Renal pelvis (tissue), 4 donors: Measurements from ENCODE around the gene APOBEC3F. TPM values are rescaled to one million over a fixed set of nuclear protein-coding genes. Genes with fewer than 3 reads are reported as not detected.
"Not testable (repeated sequence)": the region's sequence is repeated elsewhere in the genome, so short reads cannot be mapped to it uniquely, and the experiment has no call there.

ENCODE experiments used
- DNase-seq: peaks from one replicate; pipeline ENCODE4 v3.0.0-alpha.2; 2013
- polyA plus RNA-seq, 3 donors: library from polyadenylated mRNA; unstranded; fragments of 120-200 nt; gene quantifications; one replicate each; pipeline ENCODE4 v1.2.1, GENCODE V29; 2013; ENCODE audit not compliant: insufficient read length in 3 of 3

APOBEC3F gene
- polyA plus RNA-seq, 3 donors = 7.4 to 8.7 (median 8.6) TPM

- DNase-seq = no peak
Observed at GRCh38 chr22:39024519-39025308, 15.9 kb upstream of the APOBEC3F start.

DNA sequence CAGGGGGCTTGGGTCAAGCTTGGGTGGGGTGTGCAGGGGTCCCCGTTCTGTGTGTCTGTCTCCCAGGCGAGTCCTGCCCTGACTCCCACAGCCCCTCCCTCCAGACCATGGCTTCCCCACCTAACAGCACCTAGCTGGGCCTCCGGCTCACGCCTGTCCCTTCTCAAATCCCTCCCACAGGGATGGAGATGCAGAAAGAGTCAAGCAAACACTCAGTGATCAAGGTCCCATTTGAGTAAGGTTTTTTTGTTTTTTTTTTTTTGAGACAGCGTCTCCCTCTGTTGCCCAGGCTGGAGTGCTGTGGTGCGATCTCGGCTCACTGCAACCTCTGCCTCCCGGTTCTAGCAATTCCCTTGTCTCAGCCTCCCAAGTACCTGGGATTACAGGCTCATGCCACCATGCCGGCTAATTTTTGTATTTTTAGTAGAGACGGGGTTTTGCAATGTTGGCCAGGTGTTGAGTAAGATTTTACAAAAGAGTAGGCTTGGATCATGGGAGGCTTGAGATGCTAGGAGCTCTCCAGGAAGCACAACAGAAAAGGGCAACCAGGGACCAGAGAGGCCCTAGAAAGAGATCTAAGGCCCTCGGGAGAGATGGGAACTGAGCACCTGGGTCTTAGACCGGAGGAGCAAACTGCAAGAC, 14.0 kb upstream of the APOBEC3F start:
- DNase-seq = no peak

DNA sequence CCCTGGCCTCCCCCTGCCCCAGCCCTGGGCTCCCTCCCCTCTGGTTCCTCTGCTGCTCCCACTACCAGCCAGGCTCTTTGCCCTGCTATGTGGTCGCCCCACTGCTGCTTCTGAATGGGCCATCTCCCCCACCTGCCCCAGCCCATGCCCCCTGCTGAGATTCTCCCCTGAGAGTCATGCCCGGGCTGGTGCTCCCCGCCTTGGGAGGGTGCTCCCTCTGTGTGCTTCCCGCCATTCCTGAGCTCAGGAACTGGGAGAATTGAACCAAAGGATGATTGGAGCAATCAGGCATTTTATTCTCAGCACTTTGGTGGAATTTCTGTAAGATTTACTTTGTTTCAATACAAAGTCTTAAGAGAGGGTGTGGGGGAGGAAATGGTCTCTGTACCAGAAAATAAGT, 12.9 kb upstream of the APOBEC3F start:
- no peak for DNase-seq

DNA sequence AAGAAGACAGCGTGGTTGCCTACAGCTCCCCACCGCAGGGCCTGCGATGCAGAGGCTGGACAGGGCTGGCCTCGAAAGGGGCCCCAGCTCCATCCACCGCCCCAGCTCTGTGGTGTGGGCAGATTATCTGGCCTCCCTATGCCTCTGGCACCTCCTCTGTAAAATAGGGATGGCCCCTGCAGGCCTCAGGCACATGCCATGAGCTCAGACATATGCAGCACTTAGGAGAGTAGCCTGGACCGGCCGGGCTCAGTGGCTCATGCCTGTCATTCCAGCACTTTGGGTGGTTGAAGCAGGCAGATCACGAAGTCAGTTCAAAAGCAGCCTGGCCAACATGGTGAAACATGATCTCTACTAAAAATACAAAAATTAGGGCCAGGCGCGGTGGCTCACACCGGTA, 12.4 kb upstream of the APOBEC3F start:
- no peak for DNase-seq

GRCh38 chr22:39029227-39029626, 11.4 kb upstream of the APOBEC3F start:
- no peak for DNase-seq

DNA sequence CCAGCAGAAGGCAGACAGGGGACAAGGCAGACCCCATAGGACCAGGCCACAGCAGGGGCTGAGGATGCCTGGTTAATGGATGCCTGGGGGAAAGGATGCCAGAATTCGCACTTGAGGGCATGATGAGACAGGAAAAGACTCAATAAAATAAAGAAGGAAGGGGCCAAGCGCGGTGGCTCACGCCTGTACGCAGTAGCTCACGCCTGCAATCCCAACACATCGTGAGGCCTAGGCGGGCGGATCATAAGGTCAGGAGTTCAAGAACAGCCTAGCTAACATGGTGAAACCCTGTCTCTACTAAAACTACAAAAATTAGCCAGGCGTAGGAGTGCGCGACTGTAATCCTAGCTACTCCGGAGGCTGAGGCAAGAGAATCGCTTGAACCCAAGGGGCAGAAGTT, 10.0 kb upstream of the APOBEC3F start:
- DNase-seq = no peak

GRCh38 chr22:39031434-39032295, 9.0 kb upstream of the APOBEC3F start:
- DNase-seq = not testable (repeated sequence)

- DNase-seq = not testable (repeated sequence)
Observed at GRCh38 chr22:39037071-39037470, 3.6 kb upstream of the APOBEC3F start.

DNA sequence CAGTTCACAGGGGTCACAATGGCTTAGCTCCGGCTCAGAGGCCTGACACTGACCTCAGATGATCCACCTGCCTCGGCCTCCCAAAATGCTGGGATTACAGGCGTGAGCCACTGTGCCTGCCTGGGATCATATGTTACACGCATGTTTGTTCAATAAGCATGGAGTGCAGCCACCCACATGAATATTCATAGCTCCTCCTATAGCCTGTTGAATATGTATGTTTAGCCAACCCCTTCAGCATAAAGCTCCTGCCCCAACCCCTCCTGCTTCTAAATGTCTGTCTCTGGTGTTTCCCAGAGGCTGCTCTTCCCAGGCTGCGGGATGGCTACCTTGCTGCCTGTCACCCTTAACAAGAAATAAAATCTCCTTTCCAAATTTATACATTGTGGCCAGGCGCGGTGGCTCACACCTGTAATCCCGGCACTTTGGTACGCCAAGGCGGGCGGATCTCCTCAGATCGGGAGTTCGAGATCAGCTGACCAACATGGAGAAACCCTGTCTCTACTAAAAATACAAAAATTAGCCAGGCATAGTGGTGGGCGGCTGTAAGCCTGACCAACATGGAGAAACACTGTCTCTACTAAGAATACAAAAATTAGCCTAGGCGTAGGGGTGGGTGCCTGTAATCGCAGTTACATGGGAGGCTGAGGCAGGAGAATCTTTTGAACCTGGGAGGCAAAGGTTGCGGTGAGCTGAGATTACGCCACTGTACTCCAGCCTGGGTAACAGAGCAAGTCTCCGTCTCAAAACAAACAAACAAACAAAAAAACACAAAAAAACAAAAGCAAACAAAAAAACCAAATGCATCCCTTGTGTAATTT, 1.1 kb upstream of the APOBEC3F start:
- no peak for DNase-seq

DNA sequence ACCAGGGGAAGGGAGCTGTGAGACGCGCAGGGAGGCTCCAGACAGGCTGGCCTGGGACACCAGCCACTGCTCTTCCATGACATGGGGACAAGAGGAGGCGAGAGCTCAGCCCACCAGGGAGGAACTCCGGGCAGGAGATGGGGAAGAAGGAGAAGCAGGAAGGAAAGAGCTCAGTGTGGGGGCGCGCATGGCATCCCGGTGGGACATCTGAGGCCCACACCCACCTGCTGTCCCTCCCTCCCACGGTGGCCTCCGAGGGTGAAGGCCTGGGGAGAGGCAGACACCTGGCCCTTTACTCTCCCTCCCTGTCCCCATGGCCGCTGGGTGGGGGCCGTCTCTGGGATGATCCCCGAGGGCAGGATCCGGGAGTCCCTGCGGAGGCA, 518 bp upstream of the APOBEC3F start:
- not testable (repeated sequence) for DNase-seq

- DNase-seq = no peak
Observed at GRCh38 chr22:39041908-39042307, 1.2 kb downstream of the APOBEC3F start.

- DNase-seq = not testable (repeated sequence)
Observed at GRCh38 chr22:39043063-39043462, 2.4 kb downstream of the APOBEC3F start.

GRCh38 chr22:39045136-39045535, 4.5 kb downstream of the APOBEC3F start:
- DNase-seq = not testable (repeated sequence)

DNA sequence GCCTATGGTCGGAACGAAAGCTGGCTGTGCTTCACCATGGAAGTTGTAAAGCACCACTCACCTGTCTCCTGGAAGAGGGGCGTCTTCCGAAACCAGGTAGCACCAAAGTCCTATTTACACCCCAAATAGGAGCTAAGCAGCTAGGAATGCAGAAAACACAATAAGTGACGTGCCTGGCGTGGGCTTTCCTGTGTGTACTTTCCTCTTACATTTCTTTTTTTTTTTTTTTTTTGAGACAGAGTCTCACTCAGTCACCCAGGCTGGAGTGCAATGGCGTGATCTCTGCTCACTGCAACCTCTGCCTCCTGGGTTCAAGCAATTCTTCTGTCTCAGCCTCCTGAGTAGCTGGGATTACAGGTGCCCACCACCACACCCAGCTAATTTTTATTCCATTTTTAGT, 8.8 kb downstream of the APOBEC3F start:
- not testable (repeated sequence) for DNase-seq

- not testable (repeated sequence) for DNase-seq
Observed at GRCh38 chr22:39051844-39052495, 11.3 kb downstream of the APOBEC3F start.

- DNase-seq = no peak
Observed at GRCh38 chr22:39055658-39056057, 15.0 kb downstream of the APOBEC3F start.

GRCh38 chr22:39061290-39061689, 20.6 kb downstream of the APOBEC3F start:
- DNase-seq = not testable (repeated sequence)

- not testable (repeated sequence) for DNase-seq
Observed at GRCh38 chr22:39061951-39062350, 21.3 kb downstream of the APOBEC3F start.

DNA sequence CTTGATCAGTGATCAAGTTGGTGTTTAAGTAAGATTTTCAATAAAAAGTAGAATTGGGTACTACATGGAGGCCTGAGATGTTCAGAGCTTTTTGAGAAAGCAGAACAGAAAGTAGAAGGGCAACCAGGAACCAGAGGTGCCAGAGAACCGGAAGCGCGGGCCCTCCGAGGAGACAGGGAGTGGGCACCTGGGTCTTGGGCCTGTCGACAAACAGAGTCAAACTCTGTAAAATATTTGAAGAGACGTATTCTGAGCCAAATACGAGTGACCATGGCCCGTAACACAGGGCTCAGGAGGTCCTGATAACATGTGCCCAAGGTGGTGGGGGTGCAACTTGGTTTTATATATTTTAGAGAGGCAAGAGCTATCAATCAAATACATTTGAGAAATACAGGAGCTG, 23.2 kb downstream of the APOBEC3F start:
- DNase-seq = not testable (repeated sequence)

DNA sequence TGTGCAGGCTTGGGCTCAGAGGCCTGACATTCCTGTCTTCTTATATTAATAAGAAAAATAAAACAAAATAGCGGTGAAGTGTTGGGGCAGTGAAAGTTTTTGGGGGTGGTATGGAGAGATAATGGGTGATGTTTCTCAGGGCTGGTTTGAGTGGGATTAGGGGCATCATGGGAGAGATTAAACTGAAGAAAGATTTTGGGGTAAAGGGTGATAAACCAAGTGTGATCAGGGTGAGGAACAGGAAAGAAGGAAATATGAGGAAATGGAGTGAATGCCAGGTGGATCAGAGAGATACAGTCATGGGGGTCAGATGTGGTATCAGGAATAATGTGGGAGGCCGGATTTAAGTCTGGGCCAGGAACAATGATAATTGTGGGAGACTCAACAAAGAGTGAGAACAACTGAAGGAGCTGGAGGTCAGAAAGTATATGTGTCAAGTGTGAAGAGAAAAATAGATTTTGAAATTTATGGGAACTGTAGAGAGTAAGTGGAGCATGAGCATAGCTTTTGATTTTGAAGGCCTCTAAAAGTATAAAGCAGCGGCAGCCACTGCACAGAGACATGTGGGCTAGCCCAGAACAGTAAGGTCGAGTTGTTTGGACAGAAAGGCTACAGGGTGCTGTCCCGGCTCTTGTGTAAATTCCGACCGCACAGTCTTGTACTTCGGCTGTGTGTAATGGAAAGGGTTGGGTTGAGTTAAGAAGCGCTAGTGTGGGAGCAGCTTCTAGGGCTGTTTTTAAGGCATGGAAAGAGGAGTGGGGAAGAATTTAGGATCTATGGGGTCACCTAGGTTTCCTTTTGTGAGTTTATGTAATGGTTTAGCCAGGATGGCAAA, 26.0 kb downstream of the APOBEC3F start:
- DNase-seq = not testable (repeated sequence)
